Natural killer cell (primary cell): Measurements from ENCODE around the gene UGT3A1. TPM values are rescaled to one million over a fixed set of nuclear protein-coding genes. Genes with fewer than 3 reads are reported as not detected.
"Not testable (repeated sequence)": the region's sequence is repeated elsewhere in the genome, so short reads cannot be mapped to it uniquely, and the experiment has no call there.

Source experiments
- ATAC-seq, 3 donors: fragments of 150-1000 bp in 2 of 3; fragments of 200-7000 bp in 1 of 3; cut with Tn5 transposase; 1 replicate in 1 of 3; 2 replicates in 2 of 3; pipeline ENCODE4 v1.10.0; 2021; ENCODE audit warnings: mild to moderate bottlenecking in 2 of 3, moderate library complexity in 2 of 3
- DNase-seq, 2 donors: peaks; one replicate each; pipeline versions ENCODE4 v3.0.0 to v3.0.0-alpha.2; 2013 to 2021; ENCODE audit warnings: mixed read lengths in 1 of 2
- H3K27ac ChIP-seq: one replicate; pipeline ENCODE4 v1.5.1; 2013; ENCODE audit warnings: mild to moderate bottlenecking, low read length
- H3K27me3 ChIP-seq: one replicate; pipeline ENCODE4 v1.6.1; 2013; ENCODE audit warnings: low read length; ENCODE audit not compliant: control insufficient read depth, insufficient read depth
- H3K36me3 ChIP-seq: one replicate; pipeline ENCODE4 v1.6.1; 2013; ENCODE audit warnings: low read length; ENCODE audit not compliant: control insufficient read depth, insufficient read depth
- H3K4me1 ChIP-seq: one replicate; pipeline ENCODE4 v1.6.1; 2013; ENCODE audit warnings: low read length; ENCODE audit not compliant: control insufficient read depth, insufficient read depth
- H3K4me3 ChIP-seq: one replicate; pipeline ENCODE4 v1.5.1; 2013; ENCODE audit warnings: low read length
- H3K9me3 ChIP-seq: one replicate; pipeline ENCODE4 v1.6.1; 2013; ENCODE audit warnings: low read length; ENCODE audit not compliant: control insufficient read depth, insufficient read depth
- H3K27ac Mint-ChIP-seq, 2 donors: one replicate each; pipeline ENCODE4 v1.8.0; 2022; ENCODE audit warnings: mild to moderate bottlenecking in 2 of 2, mixed read lengths in 2 of 2, moderate library complexity in 1 of 2
- H3K27me3 Mint-ChIP-seq, 2 donors: one replicate each; pipeline ENCODE4 v1.8.0; 2022; ENCODE audit warnings: low read depth in 2 of 2, mixed read lengths in 2 of 2
- H3K36me3 Mint-ChIP-seq: one replicate; pipeline ENCODE4 v1.8.0; 2022; ENCODE audit warnings: mixed read lengths
- H3K4me1 Mint-ChIP-seq, 2 donors: one replicate each; pipeline ENCODE4 v1.8.0; 2022; ENCODE audit warnings: mixed read lengths in 2 of 2
- H3K4me3 Mint-ChIP-seq: one replicate; pipeline ENCODE4 v1.8.0; 2022; ENCODE audit warnings: mild to moderate bottlenecking, moderate library complexity, mixed read lengths
- H3K9me3 Mint-ChIP-seq, 2 donors: one replicate each; pipeline ENCODE4 v1.8.0; 2022; ENCODE audit warnings: mixed read lengths in 2 of 2
- WGBS: methylation state at CpG from one replicate; pipeline ENCODE4 v1.1.7; 2013; ENCODE audit warnings: missing lambda C conversion rate; ENCODE audit not compliant: insufficient coverage; 5-methylcytosine and 5-hydroxymethylcytosine counted together
- intact Hi-C: fragments of 100-400 bp; cut with micrococcal nuclease; formaldehyde crosslinking; loops from one replicate; pipeline ENCODE4 v1.14.2; 2022
- total RNA-seq, 4 donors: library from RNA; stranded (reverse); fragments of 120-200 nt in 1 of 4; gene quantifications; one replicate each; pipeline versions ENCODE4 v1.2.3 to v1.2.4, GENCODE V29; 2013 to 2022
- TF ChIP-seq, protein P1 (sequence below): fragments of 200-600 bp; IDR thresholded peaks from one replicate; pipeline ENCODE4 v1.8.0; 2022; ENCODE audit warnings: antibody characterized with exemption

The UGT3A1 gene, protein sequence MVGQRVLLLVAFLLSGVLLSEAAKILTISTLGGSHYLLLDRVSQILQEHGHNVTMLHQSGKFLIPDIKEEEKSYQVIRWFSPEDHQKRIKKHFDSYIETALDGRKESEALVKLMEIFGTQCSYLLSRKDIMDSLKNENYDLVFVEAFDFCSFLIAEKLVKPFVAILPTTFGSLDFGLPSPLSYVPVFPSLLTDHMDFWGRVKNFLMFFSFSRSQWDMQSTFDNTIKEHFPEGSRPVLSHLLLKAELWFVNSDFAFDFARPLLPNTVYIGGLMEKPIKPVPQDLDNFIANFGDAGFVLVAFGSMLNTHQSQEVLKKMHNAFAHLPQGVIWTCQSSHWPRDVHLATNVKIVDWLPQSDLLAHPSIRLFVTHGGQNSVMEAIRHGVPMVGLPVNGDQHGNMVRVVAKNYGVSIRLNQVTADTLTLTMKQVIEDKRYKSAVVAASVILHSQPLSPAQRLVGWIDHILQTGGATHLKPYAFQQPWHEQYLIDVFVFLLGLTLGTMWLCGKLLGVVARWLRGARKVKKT
- not detected for total RNA-seq
- not detected for total RNA-seq (2013)

DNA sequence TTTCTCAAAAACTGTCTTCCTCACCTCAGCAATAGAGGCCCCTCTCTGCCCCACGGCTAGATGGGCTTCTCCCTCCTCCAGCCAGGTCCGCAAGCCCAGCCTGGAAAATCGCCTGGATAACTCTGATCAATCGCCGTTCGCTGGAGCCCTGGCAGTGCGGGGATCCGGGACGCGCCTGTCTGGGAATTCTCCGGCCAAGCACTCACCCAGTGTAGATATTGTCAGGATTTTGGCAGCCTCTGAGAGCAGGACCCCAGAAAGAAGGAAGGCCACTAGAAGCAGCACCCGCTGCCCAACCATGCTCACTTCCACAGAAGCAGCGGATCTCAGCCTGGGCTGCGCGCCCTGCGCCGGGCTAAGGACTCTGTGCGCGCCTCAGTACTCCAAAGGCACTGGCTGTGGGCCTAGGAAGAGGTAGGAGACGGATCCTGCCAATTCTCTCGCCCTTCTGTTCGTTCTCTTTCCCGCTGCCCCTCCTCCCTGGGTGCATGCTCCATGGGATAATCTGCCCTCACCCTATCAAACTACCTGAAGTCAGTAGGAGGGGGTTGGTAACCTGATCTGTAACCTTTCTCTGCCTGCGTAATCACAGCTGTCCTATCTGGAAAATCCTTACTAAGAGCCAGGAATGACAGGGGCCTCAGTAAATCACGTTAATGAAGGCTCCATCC, at the start of gene UGT3A1:
Gene UGT3A1 (minus strand): TSS at position 450 of the 671 bp plus-strand sequence. CDS start 150 bp downstream, at position 300.
- intact Hi-C loops, result no loop called here
- TF ChIP-seq, protein P1, sequence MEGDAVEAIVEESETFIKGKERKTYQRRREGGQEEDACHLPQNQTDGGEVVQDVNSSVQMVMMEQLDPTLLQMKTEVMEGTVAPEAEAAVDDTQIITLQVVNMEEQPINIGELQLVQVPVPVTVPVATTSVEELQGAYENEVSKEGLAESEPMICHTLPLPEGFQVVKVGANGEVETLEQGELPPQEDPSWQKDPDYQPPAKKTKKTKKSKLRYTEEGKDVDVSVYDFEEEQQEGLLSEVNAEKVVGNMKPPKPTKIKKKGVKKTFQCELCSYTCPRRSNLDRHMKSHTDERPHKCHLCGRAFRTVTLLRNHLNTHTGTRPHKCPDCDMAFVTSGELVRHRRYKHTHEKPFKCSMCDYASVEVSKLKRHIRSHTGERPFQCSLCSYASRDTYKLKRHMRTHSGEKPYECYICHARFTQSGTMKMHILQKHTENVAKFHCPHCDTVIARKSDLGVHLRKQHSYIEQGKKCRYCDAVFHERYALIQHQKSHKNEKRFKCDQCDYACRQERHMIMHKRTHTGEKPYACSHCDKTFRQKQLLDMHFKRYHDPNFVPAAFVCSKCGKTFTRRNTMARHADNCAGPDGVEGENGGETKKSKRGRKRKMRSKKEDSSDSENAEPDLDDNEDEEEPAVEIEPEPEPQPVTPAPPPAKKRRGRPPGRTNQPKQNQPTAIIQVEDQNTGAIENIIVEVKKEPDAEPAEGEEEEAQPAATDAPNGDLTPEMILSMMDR, result no peak
- H3K4me1 Mint-ChIP-seq, result no peaks in the 10 kb centered on the region

DNA sequence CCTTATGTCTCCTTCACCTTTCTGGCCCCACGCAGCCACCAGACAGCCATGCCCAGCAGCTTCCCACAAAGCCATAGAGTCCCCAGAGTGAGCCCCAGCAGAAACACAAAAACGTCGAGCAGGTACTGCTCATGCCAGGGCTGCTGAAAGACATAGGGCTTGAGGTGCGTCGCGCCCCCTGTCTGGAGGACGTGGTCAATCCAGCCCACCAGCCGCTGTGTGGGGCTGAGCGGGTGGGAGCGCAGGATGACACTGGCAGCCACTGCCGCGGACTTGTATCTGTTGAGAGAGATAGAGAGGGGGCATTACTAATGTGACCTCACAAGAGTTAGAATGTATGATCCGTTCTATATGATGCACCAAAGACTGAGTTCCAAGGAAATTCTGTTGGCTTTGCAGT, 44.5 kb upstream of the UGT3A1 start:
- no peak overlapping the region for H3K27ac ChIP-seq
- no peaks in the 10 kb centered on the region for H3K4me1 ChIP-seq
- Mint-ChIP-seq H3K9me3 (peaks cover 0 to 2% of the 10 kb centered on the region in 2 donors), H3K27me3 (no peaks in the 10 kb centered on the region), H3K27ac (no peak overlapping the region), H3K4me3 (no peak overlapping the region), H3K4me1 (no peaks in the 10 kb centered on the region), H3K36me3 (no peaks in the 10 kb centered on the region)
- DNase-seq (no peak), ATAC-seq (no peak)
- no peaks in the 10 kb centered on the region for H3K27me3 ChIP-seq
- H3K36me3 ChIP-seq, result no peaks in the 10 kb centered on the region
- WGBS, result 94% methylated on average over 13 of the region's 13 CpGs
- no peak overlapping the region for H3K4me3 ChIP-seq
- H3K9me3 ChIP-seq, result no peaks in the 10 kb centered on the region
- TF ChIP-seq, protein P1, result no peak
- intact Hi-C loops, result no loop called here

More for the DNA sequence above, at the start of gene UGT3A1:
- ATAC-seq (no peak), DNase-seq (no peak)
- Histone ChIP-seq H3K36me3 (no peaks in the 10 kb centered on the region), H3K27me3 (no peaks in the 10 kb centered on the region), H3K4me1 (no peaks in the 10 kb centered on the region), H3K4me3 (no peak within 1 kb of the TSS), H3K27ac (no peak within 1 kb of the TSS), H3K9me3 (no peaks in the 10 kb centered on the region)
- WGBS, result 33% methylated on average over 24 of the region's 25 CpGs
- no peak within 1 kb of the TSS for H3K4me3 Mint-ChIP-seq
- H3K36me3 Mint-ChIP-seq, result no peaks in the 10 kb centered on the region
- no peak within 1 kb of the TSS for H3K27ac Mint-ChIP-seq
- H3K27me3 Mint-ChIP-seq, result peaks cover 15 to 16% of the 10 kb centered on the region in 2 donors
- H3K9me3 Mint-ChIP-seq, result no peaks in the 10 kb centered on the region

DNA sequence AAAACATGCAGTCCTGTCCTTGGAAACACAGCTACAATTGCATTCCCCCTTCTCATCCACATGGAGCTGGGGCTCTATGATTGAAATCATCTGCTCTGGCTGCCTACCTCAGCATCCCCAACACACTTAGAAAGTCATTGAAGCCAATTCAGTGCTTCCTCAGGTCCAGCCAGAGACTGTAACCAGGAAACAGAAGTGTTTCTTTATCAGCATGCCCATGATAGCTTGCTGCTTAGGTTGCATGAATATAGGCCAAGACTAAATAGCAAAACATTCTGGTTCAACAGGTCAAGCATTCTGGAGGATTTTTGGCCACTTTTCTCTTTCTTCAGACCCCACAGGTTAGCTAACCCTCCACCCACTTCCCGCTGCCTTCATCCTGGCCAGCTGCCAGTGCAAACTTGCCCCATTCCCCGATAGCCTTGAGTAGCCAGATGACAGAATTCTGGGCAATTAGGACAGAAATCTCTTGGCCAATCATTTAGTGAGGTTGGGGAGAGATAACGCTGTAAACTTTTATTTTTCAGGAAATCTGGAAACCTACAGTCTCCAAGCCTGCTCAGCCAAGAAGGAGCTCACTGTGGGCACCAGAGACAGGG, 43.4 kb upstream of the UGT3A1 start:
- H3K4me3 ChIP-seq, ATAC-seq, H3K4me3 Mint-ChIP-seq, H3K9me3 ChIP-seq, H3K27me3 ChIP-seq, H3K9me3 Mint-ChIP-seq, H3K36me3 ChIP-seq, intact Hi-C loops, H3K4me1 Mint-ChIP-seq, H3K36me3 Mint-ChIP-seq, H3K4me1 ChIP-seq, H3K27ac Mint-ChIP-seq, DNase-seq, H3K27ac ChIP-seq, H3K27me3 Mint-ChIP-seq: not testable (repeated sequence)
- WGBS, result 89% methylated on average over 3 of the region's 3 CpGs

DNA sequence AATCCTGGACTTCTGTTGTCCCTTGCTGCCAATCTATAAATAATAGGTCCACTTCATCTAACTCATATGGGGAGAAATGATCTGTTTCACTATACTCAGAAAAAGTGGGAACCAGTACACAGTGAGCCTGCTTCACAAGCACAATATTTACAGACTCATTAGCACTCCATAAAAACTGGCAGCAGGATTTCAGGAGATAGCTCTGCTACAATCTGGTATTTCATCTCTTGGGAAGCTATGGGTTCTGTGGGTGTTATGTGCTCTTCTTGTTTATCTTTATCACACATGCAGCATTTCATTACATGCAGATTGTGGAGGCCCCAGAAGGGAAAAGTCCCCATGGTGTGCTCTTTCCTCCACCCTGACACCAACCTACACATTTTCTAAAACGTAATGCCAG, 42.3 kb upstream of the UGT3A1 start:
- Mint-ChIP-seq H3K4me1 (no peaks in the 10 kb centered on the region), H3K36me3 (no peaks in the 10 kb centered on the region)
- no CpG with 5 or more reads among the region's 1 CpG for WGBS

More for the DNA sequence above, 42.3 kb upstream of the UGT3A1 start:
- TF ChIP-seq, protein P1, result no peak
- H3K27me3 ChIP-seq, result no peaks in the 10 kb centered on the region
- no peak overlapping the region for H3K4me3 ChIP-seq
- no peaks in the 10 kb centered on the region for H3K36me3 ChIP-seq
- no peak overlapping the region for H3K27ac ChIP-seq
- no peak for DNase-seq
- no peaks in the 10 kb centered on the region for H3K4me1 ChIP-seq
- H3K9me3 ChIP-seq, result no peaks in the 10 kb centered on the region
- peaks cover 0 to 2% of the 10 kb centered on the region in 2 donors for H3K9me3 Mint-ChIP-seq
- intact Hi-C loops, result no loop called here
- no peak overlapping the region for H3K4me3 Mint-ChIP-seq
- H3K27ac Mint-ChIP-seq, result no peak overlapping the region
- no peak for ATAC-seq
- no peaks in the 10 kb centered on the region for H3K27me3 Mint-ChIP-seq
